ENCODE results near the gene PCDH15.
"Not testable (repeated sequence)": the region's sequence is repeated elsewhere in the genome, so short reads cannot be mapped to it uniquely, and the experiment has no call there.

Gene PCDH15

DNA sequence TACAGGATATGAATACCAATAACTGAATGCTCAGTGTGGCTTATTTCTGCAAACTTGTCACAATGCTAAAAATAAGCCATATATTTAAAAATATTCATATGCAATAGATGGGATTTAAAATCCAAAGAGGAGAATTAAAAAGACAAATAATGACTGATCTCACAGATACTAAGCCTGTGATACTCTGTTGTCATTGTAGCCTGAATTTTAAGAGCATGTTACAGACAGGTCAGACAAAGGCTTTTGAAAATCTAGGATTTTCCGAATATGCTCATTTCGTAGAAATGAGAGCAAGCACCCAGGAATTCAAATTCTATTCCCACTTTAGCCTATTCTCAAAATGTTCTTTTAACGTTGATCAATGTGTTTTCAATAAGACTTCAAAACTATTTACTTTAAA is 269.7 kb downstream of the PCDH15 start:
- DNase-seq, result no peak

DNA sequence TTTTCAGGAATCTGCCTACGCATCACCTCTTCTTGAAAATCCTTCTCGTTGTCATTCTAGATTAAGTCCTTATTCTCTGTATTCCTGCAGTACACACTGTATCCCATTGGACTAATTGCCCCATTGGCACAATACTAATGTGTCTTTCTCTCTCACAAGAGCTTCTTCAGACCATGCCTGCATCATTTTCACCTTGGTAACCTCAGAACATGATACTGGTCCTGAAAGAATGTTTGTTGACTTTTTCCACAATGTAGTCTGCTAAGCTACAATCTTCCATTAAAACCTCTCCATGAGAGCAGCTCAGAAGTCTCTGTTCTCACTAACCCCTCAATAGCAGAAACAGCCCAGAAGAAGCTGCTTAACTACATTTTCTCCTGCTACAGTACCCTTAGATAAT is 270.7 kb downstream of the PCDH15 start:
- no peak for DNase-seq

DNA sequence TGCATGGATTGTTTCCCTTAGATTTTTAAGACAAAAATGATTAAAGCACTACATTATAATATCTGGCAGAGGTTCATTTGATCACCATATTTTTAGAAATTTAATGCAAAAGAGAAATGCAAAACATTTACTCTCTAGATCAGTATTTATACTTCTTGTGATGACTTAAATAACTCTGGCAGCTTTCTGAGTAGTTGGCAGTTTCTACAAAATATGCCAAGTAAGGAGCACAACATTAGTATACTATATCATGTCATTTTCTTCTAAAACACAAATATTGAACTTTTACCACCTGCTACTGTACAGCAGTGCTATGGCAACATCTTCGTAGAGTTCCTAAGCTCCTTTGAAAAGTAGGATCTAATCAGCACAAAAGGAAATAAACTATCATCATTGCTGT is 275.2 kb downstream of the PCDH15 start:
- no peak for DNase-seq

DNA sequence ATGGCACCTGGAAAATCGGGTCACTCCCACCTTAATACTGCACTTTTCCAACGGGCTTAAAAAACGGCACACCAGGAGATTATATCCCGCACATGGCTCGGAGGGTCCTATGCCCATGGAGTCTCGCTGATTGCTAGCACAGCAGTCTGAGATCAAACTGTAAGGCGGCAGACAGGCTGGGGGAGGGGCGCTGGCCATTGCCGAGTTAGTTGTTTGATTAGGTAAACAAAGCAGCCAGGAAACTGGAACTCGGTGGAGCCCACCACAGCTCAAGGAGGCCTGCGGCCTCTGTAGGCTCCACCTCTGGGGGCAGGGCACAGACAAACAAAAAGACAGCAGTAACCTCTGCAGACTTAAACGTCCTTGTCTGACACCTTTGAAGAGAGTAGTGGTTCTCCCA is 285.8 kb downstream of the PCDH15 start:
- not testable (repeated sequence) for DNase-seq

DNA sequence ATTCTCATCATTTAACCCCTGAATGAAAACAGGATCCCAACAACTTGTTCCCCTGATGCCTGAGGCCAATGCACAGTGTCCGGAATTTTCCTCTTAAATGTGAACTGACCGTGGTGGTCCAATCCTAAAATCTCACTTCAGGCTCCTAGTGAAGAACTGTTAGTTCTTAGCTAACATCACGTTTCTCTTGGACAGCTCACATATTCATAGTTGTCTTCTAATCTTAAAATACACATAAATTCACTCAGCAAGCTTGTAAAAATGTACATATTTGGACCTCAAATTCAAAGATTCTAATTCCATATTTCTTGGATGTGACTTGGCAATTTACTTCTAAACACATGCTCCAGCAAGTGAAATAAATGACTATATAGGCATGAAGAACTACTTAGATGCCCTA is 297.2 kb downstream of the PCDH15 start:
- no peak for DNase-seq

DNA sequence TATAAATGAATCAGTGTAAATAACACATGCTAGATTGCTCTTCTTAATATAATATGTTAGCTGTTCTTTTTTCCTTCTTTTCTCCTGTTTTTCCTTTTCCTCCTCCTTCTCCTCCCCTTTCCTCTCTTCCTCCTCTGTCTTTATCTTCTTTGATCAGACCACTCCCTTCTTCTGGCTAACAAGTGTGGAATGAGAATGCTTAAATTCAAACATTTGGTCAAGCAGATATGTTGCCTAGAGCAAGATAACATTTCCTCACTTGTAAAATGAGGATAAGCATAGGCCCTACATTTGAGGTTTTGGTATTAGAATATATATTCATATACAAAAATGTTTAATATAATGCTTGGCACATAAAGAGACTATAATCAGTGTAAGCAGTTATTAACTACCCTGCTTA is 299.1 kb downstream of the PCDH15 start:
- no peak for DNase-seq

DNA sequence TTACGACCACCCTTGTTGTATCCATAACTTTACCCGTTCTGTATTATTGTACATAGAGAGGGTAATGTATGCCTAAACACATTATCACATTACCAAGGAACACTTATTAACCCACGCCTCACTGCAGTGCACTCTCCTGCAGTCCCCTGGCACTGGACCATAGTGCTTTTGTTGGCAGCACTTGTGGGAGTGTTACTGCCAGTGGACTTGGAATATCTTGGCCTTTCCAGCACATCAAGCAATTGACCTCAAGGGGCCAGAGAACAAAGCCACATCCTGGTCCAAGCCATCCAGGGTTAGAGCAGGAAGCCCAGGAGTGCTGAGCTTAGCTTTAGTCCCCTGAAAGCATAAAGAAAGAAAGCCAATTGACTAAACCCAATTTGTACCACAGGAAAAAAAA is 304.2 kb downstream of the PCDH15 start:
- no peak for DNase-seq

DNA sequence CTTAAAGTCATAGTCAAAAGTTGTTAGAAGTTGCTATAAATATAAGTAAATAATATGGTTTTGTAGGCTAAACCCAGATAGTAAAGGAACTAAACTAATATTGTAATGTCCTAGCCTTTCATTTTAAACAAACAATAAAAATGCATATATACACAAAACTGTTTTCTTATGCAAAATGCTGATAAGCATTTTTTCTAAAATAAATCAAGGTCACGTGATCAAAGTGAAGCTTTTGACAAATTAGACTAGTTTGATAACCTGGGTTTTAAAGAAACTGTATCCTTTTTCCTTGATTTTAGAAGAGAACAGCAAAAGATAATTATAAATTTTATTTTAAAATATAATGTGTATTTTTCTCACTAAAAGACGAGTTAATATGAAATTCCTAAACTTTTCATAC is 313.3 kb downstream of the PCDH15 start:
- DNase-seq, result no peak

DNA sequence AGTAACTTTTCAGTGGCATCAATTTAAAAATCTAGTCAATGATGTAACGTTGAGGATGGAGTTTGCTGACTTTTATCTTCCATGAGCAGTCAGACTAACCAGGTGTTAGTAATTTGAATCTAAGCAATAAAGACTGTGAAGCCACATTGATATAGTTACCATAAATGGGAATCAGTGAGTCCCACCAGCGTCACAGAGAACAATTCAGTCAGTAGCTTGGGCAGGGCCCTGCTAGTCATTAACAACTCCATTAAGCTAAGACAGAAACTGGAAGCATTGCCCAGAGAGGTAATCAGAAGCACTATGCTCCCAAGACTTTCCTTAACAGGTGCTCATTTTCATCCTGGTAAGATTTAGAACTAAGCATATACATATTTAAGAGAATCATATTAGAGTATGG is 315.1 kb downstream of the PCDH15 start:
- no peak for DNase-seq

DNA sequence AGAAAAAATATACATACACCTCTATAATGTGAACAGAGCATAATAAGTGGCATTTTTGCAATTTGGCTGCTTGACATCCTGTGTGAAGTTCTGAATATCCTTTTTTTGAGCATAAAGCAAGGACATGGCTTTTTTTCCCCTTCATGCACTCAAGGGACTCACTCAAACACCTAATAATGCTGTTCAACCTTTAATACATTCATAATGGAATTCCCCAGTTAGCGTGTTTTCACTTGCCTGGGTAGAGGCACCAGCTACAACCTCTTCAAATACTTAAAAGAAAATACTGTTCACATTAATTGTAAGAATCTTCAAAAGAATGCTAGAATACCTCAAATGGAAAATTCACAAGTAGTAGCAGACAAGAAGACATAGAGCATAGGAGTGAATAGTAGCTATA is 316.8 kb downstream of the PCDH15 start:
- no peak for DNase-seq

DNA sequence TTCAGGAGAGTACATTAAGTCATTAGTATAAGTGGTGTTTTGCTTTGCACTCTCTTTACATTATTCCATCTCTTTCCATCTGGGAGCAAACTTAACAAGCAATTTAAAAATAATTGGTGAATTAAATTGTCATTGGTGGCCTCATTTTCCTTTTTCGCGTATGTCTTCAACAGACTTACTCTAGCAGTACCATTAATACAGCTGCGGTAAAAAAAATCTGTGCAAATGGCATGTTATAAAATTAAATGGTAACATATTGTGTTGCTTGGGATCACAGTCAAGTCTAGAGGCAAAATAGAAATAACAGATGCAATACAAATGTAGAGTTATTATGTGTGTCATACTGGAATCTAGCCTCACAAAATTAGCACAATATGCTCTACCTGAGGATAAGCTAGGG is 322.4 kb downstream of the PCDH15 start:
- no peak for DNase-seq

DNA sequence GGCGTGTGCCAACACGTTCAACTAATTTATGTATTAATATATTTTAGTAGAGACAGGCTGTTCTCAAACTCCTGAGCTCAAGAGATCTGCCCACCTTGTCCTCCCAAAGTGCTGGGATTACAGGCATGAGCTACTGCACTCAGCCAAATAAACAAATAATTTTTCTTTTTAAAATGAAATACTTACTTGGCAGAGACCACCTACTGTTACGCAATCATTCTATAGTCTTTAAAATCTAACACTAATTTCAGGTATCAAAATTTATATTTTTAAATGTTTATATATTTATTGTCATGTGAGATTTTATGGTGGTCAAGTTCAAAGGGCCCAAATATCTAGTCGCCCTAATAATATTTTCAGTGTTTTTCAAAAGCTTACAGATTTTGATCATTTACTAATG is 323.3 kb downstream of the PCDH15 start:
- no peak for DNase-seq

DNA sequence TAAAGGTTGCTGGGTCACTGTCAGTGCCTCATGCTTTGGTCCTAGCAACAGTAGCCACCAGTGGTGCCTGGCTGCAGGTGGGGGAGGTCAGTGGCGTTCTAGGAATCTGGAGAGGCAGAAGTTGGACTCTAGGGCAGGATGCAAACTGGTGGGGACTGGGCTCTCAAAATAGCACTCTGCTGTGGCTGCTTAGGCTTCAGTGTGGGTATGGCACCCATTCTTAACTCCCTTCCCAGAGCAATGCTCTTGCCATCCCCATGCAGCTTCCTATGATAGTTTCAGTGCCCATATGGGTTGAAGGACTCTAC is 330.8 kb downstream of the PCDH15 start:
- DNase-seq, result no peak

DNA sequence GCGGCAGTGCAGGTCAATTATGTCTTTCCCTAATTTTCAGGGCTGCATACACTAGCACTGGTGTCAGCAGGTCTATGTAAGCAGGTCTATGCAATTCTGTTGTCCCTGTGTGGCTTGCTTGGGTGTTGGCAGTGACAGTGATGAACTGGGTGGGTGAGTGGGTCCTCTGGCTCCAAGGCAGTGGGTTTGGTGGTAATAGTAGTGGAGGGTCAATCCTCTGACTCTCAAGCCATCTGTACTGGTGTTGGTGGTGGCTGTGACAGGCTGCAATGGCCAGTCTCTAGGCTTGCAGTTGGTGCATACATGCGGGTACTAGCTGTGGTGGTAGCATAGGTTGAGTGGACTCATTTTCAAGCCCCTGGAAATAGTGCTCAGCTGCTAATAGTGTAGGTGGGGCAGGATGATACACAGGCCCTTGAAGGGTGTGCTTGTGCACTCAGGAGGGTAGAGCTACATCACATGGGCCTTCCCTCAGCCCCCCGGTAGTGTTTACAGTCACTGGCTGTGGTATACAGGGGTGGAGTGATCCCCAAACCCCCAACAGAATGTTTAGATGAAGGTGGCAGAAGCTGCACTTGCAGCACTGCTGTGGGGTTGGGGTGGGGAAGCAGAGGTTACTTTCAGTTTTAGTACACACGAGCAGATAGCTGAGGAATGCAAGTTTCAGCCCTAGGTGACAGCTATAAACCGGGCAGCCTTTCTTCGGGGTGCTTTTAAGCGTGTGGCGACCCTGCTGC is 331.3 kb downstream of the PCDH15 start:
- no peak for DNase-seq

DNA sequence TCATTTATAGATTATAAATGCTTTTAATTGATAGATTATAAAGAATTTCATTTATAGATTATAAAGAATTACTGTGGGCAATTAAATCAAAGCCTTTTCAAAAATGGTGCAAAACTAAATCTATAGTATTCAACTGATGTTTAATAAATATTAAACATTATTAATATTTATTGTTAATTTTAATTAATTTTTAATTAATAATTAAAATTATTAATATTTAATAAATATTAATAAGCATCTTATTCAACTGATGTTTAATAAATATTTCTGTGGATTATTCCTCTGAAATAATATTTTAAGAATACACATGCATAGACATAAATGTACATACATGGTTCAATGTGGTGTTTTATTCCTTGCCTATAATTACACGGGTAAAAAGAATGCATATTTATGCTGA is 346.8 kb downstream of the PCDH15 start:
- DNase-seq, result no peak

DNA sequence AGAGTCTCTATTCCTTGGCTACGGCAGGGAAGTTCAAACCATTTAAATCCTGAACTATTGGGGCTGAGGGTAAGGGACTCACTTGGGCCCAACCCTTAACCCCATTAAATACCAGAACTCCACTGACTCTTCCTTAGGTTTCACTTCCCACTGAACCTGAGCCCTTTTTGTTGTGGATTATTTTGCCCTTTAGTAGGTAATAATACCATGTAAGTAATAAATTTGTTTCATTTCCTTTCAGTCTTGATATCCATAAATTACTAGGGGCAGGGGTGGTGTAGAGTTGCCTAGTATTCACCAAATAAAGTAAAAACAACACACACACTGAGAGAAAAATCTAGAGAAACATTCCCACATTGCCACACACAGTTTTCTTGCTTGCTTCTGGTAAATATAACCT is 352.0 kb downstream of the PCDH15 start:
- no peak for DNase-seq

DNA sequence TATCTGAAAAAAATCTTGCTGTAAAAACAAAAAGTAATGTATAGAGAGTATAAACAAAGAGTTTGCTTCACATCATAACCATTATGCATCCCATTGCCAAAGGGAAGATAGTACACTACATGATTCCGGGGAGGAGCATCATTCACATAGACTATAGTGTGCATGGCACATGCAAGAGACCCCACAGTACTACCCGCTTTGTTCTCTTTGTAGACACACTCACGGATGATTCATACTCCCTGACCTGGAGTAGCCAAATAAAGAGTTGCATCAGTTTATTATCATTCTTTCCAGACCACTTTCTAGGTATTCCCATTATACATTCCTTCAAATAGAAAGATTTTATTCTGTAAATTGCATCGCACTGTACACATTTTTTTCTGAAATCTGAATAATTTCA is 356.9 kb downstream of the PCDH15 start:
- no peak for DNase-seq

DNA sequence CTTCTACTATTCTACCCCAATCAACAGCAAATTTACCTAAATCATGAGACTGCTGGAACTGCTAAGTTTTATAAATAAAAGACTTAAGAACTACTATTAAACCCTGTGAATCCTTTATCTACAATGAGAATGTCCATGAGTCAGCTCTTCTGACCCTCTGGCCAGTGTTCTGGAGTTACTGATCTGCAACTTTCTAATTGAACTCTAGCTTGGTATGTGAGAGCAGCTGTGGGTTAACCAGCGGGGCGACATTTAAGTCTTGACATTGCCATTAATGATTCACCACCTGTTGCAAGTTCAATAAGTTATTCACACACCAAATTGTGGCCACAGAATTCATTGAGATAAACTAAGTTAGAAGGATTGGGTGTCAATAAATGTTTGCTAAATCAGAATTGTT is 359.8 kb downstream of the PCDH15 start:
- DNase-seq, result no peak

DNA sequence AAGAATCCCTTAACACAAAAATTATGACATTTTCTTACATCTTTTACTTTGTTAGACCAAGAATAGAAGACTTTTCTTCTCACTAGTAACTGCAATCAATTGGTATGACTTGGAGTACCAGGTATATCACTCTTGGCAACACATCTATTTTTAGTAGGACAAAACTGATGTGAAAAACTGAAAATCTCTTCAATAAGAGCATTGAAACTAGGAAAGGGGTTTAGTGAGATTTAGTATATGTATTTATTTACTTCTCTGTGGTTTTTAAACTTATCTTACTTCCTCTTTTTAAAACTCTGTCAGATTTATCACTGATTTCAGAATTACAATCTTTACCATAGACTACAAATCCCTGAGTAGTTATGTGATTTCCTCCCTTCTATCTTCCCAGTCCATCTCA is 366.2 kb downstream of the PCDH15 start:
- DNase-seq, result no peak

DNA sequence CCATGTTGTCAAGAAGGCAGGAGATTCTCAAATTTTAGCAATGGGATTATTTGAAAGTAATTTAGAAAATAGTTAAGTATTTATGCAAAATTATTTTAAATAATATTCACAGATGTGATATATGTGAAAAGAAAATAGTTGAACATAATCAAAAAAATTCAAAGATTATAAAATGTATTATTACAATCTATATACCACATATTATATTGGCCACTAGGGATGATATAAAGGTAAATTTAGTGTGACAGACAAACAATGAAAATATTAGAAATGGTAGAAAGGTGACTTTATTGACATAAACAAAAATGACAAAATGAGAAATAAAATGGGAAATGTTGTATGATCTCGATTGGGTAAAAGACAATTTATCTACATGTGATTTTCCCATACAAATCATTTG is 385.5 kb downstream of the PCDH15 start:
- DNase-seq, result no peak

DNA sequence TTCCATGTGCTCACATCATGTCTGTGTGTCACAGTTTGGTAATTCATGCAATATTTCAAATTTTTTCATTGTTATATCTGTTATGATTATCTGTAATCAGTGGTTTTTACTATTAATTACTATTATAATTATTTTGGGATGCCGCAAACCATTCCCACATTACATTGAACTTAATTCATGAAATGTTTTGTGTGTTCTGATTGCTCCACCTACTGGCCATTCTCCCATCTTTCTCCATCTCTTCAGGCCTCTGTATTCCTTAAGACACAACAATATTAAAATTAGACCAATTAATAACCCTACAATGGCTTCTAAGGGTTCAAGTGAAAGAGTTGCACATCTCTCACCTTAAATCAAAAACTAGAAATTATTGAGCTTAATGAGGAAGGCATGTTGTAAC is 398.5 kb downstream of the PCDH15 start:
- no peak for DNase-seq

DNA sequence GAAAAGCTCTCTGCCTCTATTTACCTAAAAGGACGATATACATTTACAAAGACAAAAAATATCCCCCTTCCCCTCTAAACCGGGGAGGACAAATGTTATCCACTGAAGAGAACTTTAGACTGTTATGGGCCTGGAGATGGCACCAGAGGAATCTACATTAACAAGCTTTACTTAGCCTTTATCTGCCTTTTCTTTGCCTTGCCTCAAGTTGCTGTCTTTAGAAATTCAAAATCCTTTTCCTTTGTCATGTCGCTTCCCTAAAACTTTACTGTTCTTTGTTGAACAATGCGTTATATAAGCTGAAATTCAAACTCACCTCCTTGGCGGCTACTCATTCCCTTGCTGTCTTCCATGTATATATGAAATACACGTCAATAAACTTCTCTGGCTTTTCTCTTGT is 405.0 kb downstream of the PCDH15 start:
- no peak for DNase-seq

DNA sequence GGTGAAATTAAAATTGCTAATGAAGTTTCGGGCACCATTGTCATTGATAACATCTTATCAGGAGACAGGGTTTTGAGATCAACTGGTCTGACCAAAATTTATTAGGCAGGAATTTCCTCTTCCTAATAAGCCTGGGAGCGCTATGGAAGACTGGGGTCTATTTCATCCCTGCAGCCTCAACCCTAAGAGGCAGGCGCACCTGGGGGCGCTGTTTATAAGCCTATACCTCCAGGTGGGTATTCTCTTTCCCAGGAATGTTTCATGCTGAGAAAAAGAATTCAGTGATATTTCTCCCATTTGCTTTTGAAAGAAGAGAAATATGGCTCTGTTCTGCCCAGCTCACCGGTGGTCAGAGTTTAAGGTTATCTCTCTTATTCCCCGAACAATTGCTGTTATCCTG is 406.4 kb downstream of the PCDH15 start:
- not testable (repeated sequence) for DNase-seq

DNA sequence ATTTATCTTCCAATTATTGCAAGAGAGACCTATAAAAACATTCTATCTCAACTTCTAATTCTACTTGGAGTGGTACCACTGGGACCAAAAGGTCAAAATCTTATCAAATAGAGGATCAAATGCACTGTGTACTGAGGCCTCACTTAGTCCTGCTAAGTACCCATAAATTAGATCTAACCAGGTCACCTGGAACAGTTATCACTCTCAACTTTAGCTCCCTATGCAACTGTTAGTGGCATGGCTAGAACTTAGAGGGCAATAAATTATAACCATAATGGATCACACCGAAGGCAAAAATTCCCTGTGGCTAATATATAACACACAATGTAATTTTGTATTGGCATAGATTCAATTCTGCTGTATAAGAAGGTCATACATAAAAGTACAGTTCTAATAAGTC is 428.9 kb downstream of the PCDH15 start:
- no peak for DNase-seq

DNA sequence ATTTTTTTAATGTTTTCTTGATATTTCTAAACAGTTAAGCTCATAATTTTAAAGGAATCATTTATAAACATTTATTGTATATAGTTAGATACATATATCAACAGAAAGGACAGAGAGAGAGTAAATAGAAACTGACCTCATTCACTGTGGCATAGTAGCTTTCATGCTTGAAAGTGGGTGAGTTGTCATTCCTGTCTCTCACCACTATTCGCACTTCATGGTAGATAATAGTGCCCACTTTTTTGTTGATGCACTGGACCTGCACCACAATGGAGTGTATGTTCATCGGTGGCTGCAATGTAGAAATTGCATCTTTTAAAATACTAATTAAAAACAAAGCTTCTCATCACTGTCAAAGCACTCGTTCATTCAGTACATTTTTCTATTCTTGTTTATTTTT is 432.0 kb downstream of the PCDH15 start:
- no peak for DNase-seq

DNA sequence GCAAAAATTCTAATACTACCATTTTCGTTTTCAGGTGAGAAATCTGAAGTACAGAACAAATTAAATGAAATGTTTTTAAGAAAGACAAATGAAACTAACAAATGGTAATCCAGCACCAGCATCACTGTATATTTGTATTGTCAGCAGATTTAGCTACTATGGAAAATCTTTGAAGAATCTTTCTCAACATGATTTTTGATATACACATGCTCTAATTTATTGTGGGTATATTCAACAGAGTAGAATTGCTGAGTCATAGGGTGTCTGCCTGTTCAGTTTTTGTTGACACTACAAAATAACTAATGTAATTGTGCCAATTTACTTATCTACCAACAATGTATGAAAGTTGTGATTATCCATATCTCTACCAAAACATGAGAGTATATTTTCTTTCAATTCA is 437.6 kb downstream of the PCDH15 start:
- DNase-seq, result no peak
